IMR-90 (cell line): ENCODE data around the gene UBL3. TPM values are rescaled to one million over a fixed set of nuclear protein-coding genes. Genes with fewer than 3 reads are reported as not detected.
A peak's percentile ranks its signal among the peaks of the same experiment; 100 is the strongest.

Source experiments
- ATAC-seq: fragments of 200-7000 bp; cut with Tn5 transposase; 2 replicates; pipeline ENCODE4 v1.9.1; 2020; ENCODE audit warnings: low read depth, mild to moderate bottlenecking, moderate library complexity
- BruUV-seq: library from RNA; stranded (reverse); fragments of 400-500 nt; replicated peaks from 2 replicates; lab custom pipeline; 2021; lab: Mats Ljungman, UMichigan
- CTCF ChIA-PET: fragments of 300-600 bp; formaldehyde crosslinking; extraction: SDS; loops from one replicate; lab custom pipeline; 2021; ENCODE audit warnings: antibody characterized with exemption; lab: Yijun Ruan, JAX
- POLR2A ChIA-PET: fragments of 300-600 bp; sonication (Branson Sonifier 250); formaldehyde crosslinking; loops from one replicate; lab custom pipeline; 2022; ENCODE audit warnings: antibody characterized with exemption; ENCODE audit not compliant: unreplicated experiment; lab: Charles Lee
- DNase-seq: peaks from one replicate; pipeline ENCODE4 v3.0.0; 2013
- H2AFZ ChIP-seq: replicated peaks from 2 replicates; pipeline ENCODE3; 2013; ENCODE audit warnings: low read length, mild to moderate bottlenecking; ENCODE audit not compliant: poor library complexity
- H2AK5ac ChIP-seq: 2 replicates; pipeline ENCODE4 v1.6.1; 2013; ENCODE audit warnings: low read depth, low read length, inconsistent platforms
- H2AK9ac ChIP-seq: replicated peaks from 2 replicates; pipeline ENCODE3; 2013; ENCODE audit warnings: mild to moderate bottlenecking, low read depth, low read length, moderate library complexity; ENCODE audit not compliant: poor library complexity
- H2BK120ac ChIP-seq: 2 replicates; pipeline ENCODE4 v1.6.1; 2013; ENCODE audit warnings: low read depth, low read length, inconsistent platforms
- H2BK15ac ChIP-seq: 3 replicates; pipeline ENCODE4 v1.6.1; 2013; ENCODE audit warnings: low read depth, low read length, inconsistent platforms
- H2BK20ac ChIP-seq: 2 replicates; pipeline ENCODE4 v1.6.1; 2013; ENCODE audit warnings: low read depth, mild to moderate bottlenecking, inconsistent platforms, low read length, moderate library complexity
- H2BK5ac ChIP-seq: 2 replicates; pipeline ENCODE4 v1.6.1; 2013; ENCODE audit warnings: mild to moderate bottlenecking, low read depth, low read length, inconsistent platforms; ENCODE audit not compliant: poor library complexity, severe bottlenecking
- H3K14ac ChIP-seq: replicated peaks from 2 replicates; pipeline ENCODE4 v1.6.1; 2013; ENCODE audit warnings: low read depth, low read length, inconsistent platforms
- H3K18ac ChIP-seq: 2 replicates; pipeline ENCODE4 v1.6.1; 2013; ENCODE audit warnings: low read depth, low read length, control low read depth
- H3K23ac ChIP-seq: 2 replicates; pipeline ENCODE4 v1.6.1; 2013; ENCODE audit warnings: low read depth, low read length, inconsistent platforms
- H3K27ac ChIP-seq: 2 replicates; pipeline ENCODE4 v1.5.1; 2013; ENCODE audit warnings: mild to moderate bottlenecking, control low read depth, low read length; ENCODE audit not compliant: insufficient read depth
- H3K27me3 ChIP-seq: 2 replicates; pipeline ENCODE4 v1.6.1; 2013; ENCODE audit warnings: low read length; ENCODE audit not compliant: control insufficient read depth, insufficient read depth
- H3K36me3 ChIP-seq: 2 replicates; pipeline ENCODE4 v1.6.1; 2013; ENCODE audit warnings: low read length, mixed read lengths; ENCODE audit not compliant: control insufficient read depth, insufficient read depth
- H3K4ac ChIP-seq: 2 replicates; pipeline ENCODE4 v1.6.1; 2013; ENCODE audit warnings: low read depth, low read length, inconsistent platforms
- H3K4me1 ChIP-seq: 2 replicates; pipeline ENCODE4 v1.6.1; 2013; ENCODE audit warnings: low read length, mixed read lengths; ENCODE audit not compliant: control insufficient read depth, insufficient read depth
- H3K4me2 ChIP-seq: 2 replicates; pipeline ENCODE4 v1.6.1; 2013; ENCODE audit warnings: low read depth, mild to moderate bottlenecking, control low read depth, low read length, moderate library complexity
- H3K4me3 ChIP-seq: 2 replicates; pipeline ENCODE4 v1.5.1; 2013; ENCODE audit warnings: low read depth, mild to moderate bottlenecking, control low read depth, low read length, moderate library complexity; ENCODE audit not compliant: insufficient read depth
- H3K56ac ChIP-seq: 2 replicates; pipeline ENCODE4 v1.6.1; 2013; ENCODE audit warnings: low read length, inconsistent platforms; ENCODE audit not compliant: insufficient read depth; ENCODE audit errors: extremely low read depth
- H3K79me1 ChIP-seq, 2 experiments: 2 replicates each; pipeline ENCODE4 v1.6.1; 2013; ENCODE audit warnings: low read length in 2 of 2, inconsistent platforms in 1 of 2, low read depth in 1 of 2
- H3K9ac ChIP-seq: 2 replicates; pipeline ENCODE4 v1.6.1; 2013; ENCODE audit warnings: low read depth, low read length, control low read depth
- H3K9me1 ChIP-seq: 2 replicates; pipeline ENCODE4 v1.6.1; 2013; ENCODE audit warnings: low read length, inconsistent platforms; ENCODE audit not compliant: insufficient read depth
- H3K9me3 ChIP-seq: 2 replicates; pipeline ENCODE4 v1.6.1; 2013; ENCODE audit warnings: low read length; ENCODE audit not compliant: control insufficient read depth, insufficient read depth
- H4K20me1 ChIP-seq: 2 replicates; pipeline ENCODE4 v1.6.1; 2013; ENCODE audit warnings: low read length, inconsistent platforms; ENCODE audit not compliant: insufficient read depth
- H4K5ac ChIP-seq: 2 replicates; pipeline ENCODE4 v1.6.1; 2013; ENCODE audit warnings: mild to moderate bottlenecking, low read depth, low read length, control low read depth
- H4K8ac ChIP-seq, 2 experiments: 2 replicates each; pipeline ENCODE4 v1.6.1; 2013; ENCODE audit warnings: low read depth in 2 of 2, low read length in 2 of 2, control low read depth in 1 of 2, inconsistent platforms in 1 of 2
- H4K91ac ChIP-seq: 2 replicates; pipeline ENCODE4 v1.6.1; 2013; ENCODE audit warnings: low read depth, low read length, inconsistent platforms; ENCODE audit not compliant: insufficient read depth
- BHLHE40 ChIP-seq: fragments of 150-350 bp; IDR thresholded peaks from 2 replicates; pipeline ENCODE4 v1.6.1; 2016; ENCODE audit warnings: mild to moderate bottlenecking, low read depth, low read length
- CEBPB ChIP-seq: IDR thresholded peaks from 2 replicates; pipeline ENCODE4 v1.6.1; 2012; ENCODE audit warnings: low read depth, low read length, improper control_type of control experiment
- CHD1 ChIP-seq: IDR thresholded peaks from 2 replicates; pipeline ENCODE4 v1.6.1; 2012; ENCODE audit warnings: low read depth, low read length, improper control_type of control experiment
- CTCF ChIP-seq: conservative IDR thresholded peaks from 2 replicates; pipeline ENCODE4 v1.5.1; 2012; ENCODE audit warnings: mild to moderate bottlenecking, low read depth, low read length, improper control_type of control experiment
- ELK1 ChIP-seq: fragments of 150-350 bp; IDR thresholded peaks from 2 replicates; pipeline ENCODE4 v1.6.1; 2016; ENCODE audit warnings: low read depth, mild to moderate bottlenecking, low read length, moderate library complexity, borderline replicate concordance
- FOS ChIP-seq: fragments of 150-350 bp; IDR thresholded peaks from 2 replicates; pipeline ENCODE4 v1.6.1; 2016; ENCODE audit warnings: low read depth, low read length
- MAFK ChIP-seq: IDR thresholded peaks from 2 replicates; pipeline ENCODE4 v1.6.1; 2012; ENCODE audit warnings: low read depth, low read length, improper control_type of control experiment
- MAZ ChIP-seq: IDR thresholded peaks from 2 replicates; pipeline ENCODE4 v1.6.1; 2012; ENCODE audit warnings: low read depth, mild to moderate bottlenecking, low read length, improper control_type of control experiment, moderate library complexity, borderline replicate concordance
- MXI1 ChIP-seq: IDR thresholded peaks from 2 replicates; pipeline ENCODE4 v1.6.1; 2012; ENCODE audit warnings: low read depth, mild to moderate bottlenecking, low read length, moderate library complexity, borderline replicate concordance
- NFE2L2 ChIP-seq: fragments of 150-350 bp; IDR thresholded peaks from 2 replicates; pipeline ENCODE4 v1.6.1; 2016; ENCODE audit warnings: low read depth, mild to moderate bottlenecking, low read length
- POLR2A ChIP-seq: IDR thresholded peaks from 2 replicates; pipeline ENCODE4 v1.6.1; 2012; ENCODE audit warnings: mild to moderate bottlenecking, low read depth, low read length
- RAD21 ChIP-seq: IDR thresholded peaks from 2 replicates; pipeline ENCODE4 v1.6.1; 2012; ENCODE audit warnings: low read length, improper control_type of control experiment
- RCOR1 ChIP-seq: IDR thresholded peaks from 2 replicates; pipeline ENCODE4 v1.6.1; 2012; ENCODE audit warnings: mild to moderate bottlenecking, low read length, improper control_type of control experiment; ENCODE audit not compliant: insufficient replicate concordance
- SMC3 ChIP-seq: fragments of 150-350 bp; IDR thresholded peaks from 2 replicates; pipeline ENCODE4 v1.6.1; 2016; ENCODE audit warnings: low read depth, mild to moderate bottlenecking, antibody characterized with exemption, low read length, moderate library complexity
- WGBS, 2 experiments: methylation state at CpG; one replicate each; pipeline versions ENCODE4 v1.1.5 to v1.1.7; 2013; ENCODE audit warnings: missing lambda C conversion rate in 2 of 2; ENCODE audit not compliant: insufficient read length in 1 of 2; ENCODE audit errors: extremely low coverage in 2 of 2; 5-methylcytosine and 5-hydroxymethylcytosine counted together
- dilution Hi-C: fragments of 300-500 bp; cut with HindIII; formaldehyde crosslinking; loops from one replicate; pipeline ENCODE4 v1.14.3; 2018; ENCODE audit warnings: low sequenced_read_pairs; ENCODE audit not compliant: unreplicated experiment
- in situ Hi-C: fragments of 300-500 bp; cut with MboI; formaldehyde crosslinking; loops from 3 replicates; pipeline ENCODE4 v1.14.3; 2019; ENCODE audit warnings: low sequenced_read_pairs, inconsistent platforms, mixed read lengths
- intact Hi-C: fragments of 100-400 bp; cut with micrococcal nuclease; formaldehyde crosslinking; loops from 2 replicates; pipeline ENCODE4 v1.10.0; 2022
- polyA plus RNA-seq, 3 experiments: library from polyadenylated mRNA; depleted of rRNA; stranded (reverse); fragments of >200 nt; gene quantifications; 2 replicates each; pipeline ENCODE4 v1.2.3, GENCODE V29; 2012; ENCODE audit warnings: low replicate concordance in 1 of 3
- total RNA-seq: library from RNA; depleted of rRNA; stranded (reverse); fragments of >200 nt; gene quantifications from 2 replicates; pipeline ENCODE4 v1.2.3, GENCODE V29; 2012
- TF ChIP-seq, protein P1 (sequence below): fragments of 150-350 bp; IDR thresholded peaks from 2 replicates; pipeline ENCODE4 v1.6.1; 2017; ENCODE audit warnings: mild to moderate bottlenecking, antibody characterized with exemption, low read length, low read depth

Gene UBL3
- total and polyA plus RNA-seq, 2 of the 4 experiments (the other 2 are of a cell fraction): 16.0 to 19.9 TPM

- no peak overlapping the region for H3K9ac ChIP-seq
- ChIA-PET POLR2A (no interaction called here), CTCF (interaction anchor here (0.7 to 1.3 kb wide), 6 partner anchors 34 to 267 kb away, joined by 3 to 5 read pairs (median 3); no protein-coding TSS in a partner anchor)
- no CpG with 5 or more reads among the region's 2 CpGs for WGBS, 2 experiments
- no peak overlapping the region for H2BK5ac ChIP-seq
- no peak overlapping the region for H3K4me3 ChIP-seq
- peaks cover 5% of the 10 kb centered on the region; the same call in 1 of the 2 replicates for H3K4me1 ChIP-seq
- no peak overlapping the region for H3K56ac ChIP-seq
- dilution Hi-C loops (no loop called here), intact Hi-C loops (loop anchor here (2.0 to 10.0 kb wide), 3 partner anchors 57 to 199 kb away; no protein-coding TSS in a partner anchor), in situ Hi-C loops (loop anchor here (5.0 kb wide), 1 partner anchor 272 kb away; no protein-coding TSS in a partner anchor)
- H4K20me1 ChIP-seq: peaks cover 20% of the 10 kb centered on the region; the same call in 1 of the 2 replicates
- H3K27ac ChIP-seq: no peak overlapping the region
- H3K4ac ChIP-seq: no peak overlapping the region
- no peak overlapping the region for H2AK5ac ChIP-seq
- no peaks in the 10 kb centered on the region for H3K36me3 ChIP-seq
- no peak overlapping the region for H4K5ac ChIP-seq
- ATAC-seq (no peak), DNase-seq (peak; percentile 32)
- H3K79me1 ChIP-seq: peaks cover 6 to 39% of the 10 kb centered on the region in 2 experiments
- no peaks in the 10 kb centered on the region for H3K9me3 ChIP-seq
- no peak overlapping the region for H2BK120ac ChIP-seq
- H3K9me1 ChIP-seq: peaks cover 5% of the 10 kb centered on the region
- no peak overlapping the region for H4K8ac ChIP-seq
- H4K91ac ChIP-seq: no peak overlapping the region
- no peak overlapping the region; the same call in 1 of the 2 replicates for H3K4me2 ChIP-seq
- no peak overlapping the region for H2BK15ac ChIP-seq
- H2BK20ac ChIP-seq: no peak overlapping the region
- no peak overlapping the region for H3K18ac ChIP-seq
- H3K27me3 ChIP-seq: no peaks in the 10 kb centered on the region
- H2AFZ ChIP-seq: no peak overlapping the region
- no peak overlapping the region for H2AK9ac ChIP-seq
- no peak overlapping the region for H3K14ac ChIP-seq
- BruUV-seq: no TSS peak
- H3K23ac ChIP-seq: no peak overlapping the region
- TF ChIP-seq CEBPB: no peak
- TF ChIP-seq MXI1: no peak
- no peak for TF ChIP-seq MAZ
- TF ChIP-seq FOS: no peak
- peak; percentile 47 for TF ChIP-seq CTCF
- TF ChIP-seq SMC3: peak; percentile 54; the same call in 1 of the 2 replicates
- no peak for TF ChIP-seq ELK1
- TF ChIP-seq, protein P1, sequence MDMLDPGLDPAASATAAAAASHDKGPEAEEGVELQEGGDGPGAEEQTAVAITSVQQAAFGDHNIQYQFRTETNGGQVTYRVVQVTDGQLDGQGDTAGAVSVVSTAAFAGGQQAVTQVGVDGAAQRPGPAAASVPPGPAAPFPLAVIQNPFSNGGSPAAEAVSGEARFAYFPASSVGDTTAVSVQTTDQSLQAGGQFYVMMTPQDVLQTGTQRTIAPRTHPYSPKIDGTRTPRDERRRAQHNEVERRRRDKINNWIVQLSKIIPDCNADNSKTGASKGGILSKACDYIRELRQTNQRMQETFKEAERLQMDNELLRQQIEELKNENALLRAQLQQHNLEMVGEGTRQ: no peak
- TF ChIP-seq CHD1: no peak
- no peak for TF ChIP-seq RCOR1
- TF ChIP-seq BHLHE40: no peak
- TF ChIP-seq MAFK: no peak
- TF ChIP-seq POLR2A: no peak
- TF ChIP-seq NFE2L2: no peak
- peak; percentile 33 for TF ChIP-seq RAD21
Observed at GRCh38 chr13:29845440-29846056, 4.9 kb downstream of the UBL3 start.
